Keratinocyte (primary cell): ENCODE results near the gene ZNF467. TPM values are rescaled to one million over a fixed set of nuclear protein-coding genes. Genes with fewer than 3 reads are reported as not detected.

ENCODE experiments used
- DNase-seq: peaks from one replicate; pipeline ENCODE4 v3.0.0-alpha.2; 2011; ENCODE audit warnings: low read depth, missing footprints, low spot score
- FAIRE-seq: peaks from 2 replicates; lab custom pipeline; 2011; peaks lifted over from hg19 to GRCh38; lab: Jason Lieb, UNC
- H2AFZ ChIP-seq: 2 replicates; pipeline ENCODE4 v1.6.0; 2012; ENCODE audit warnings: low read length, control low read depth, inconsistent platforms; ENCODE audit not compliant: control insufficient read depth
- H3K27ac ChIP-seq: 2 replicates; pipeline ENCODE4 v1.5.1; 2011; ENCODE audit warnings: low read length; ENCODE audit not compliant: control insufficient read depth, insufficient read depth
- H3K27me3 ChIP-seq: 3 replicates; pipeline ENCODE4 v1.6.0; 2011; ENCODE audit warnings: low read length; ENCODE audit not compliant: control insufficient read depth, insufficient read depth; ENCODE audit errors: extremely low read depth
- H3K36me3 ChIP-seq, 2 experiments: 2 replicates in 1 of 2; 3 replicates in 1 of 2; pipeline ENCODE4 v1.5.1; 2011; ENCODE audit warnings: low read length in 2 of 2, mild to moderate bottlenecking in 1 of 2; ENCODE audit not compliant: control insufficient read depth in 2 of 2, insufficient read depth in 2 of 2; ENCODE audit errors: extremely low read depth in 1 of 2
- H3K4me1 ChIP-seq: 3 replicates; pipeline ENCODE4 v1.5.1; 2011; ENCODE audit warnings: low read length; ENCODE audit not compliant: control insufficient read depth, insufficient read depth; ENCODE audit errors: extremely low read depth
- H3K4me2 ChIP-seq: 3 replicates; pipeline ENCODE4 v1.6.0; 2011; ENCODE audit warnings: low read depth, low read length; ENCODE audit not compliant: control insufficient read depth, insufficient read depth; ENCODE audit errors: extremely low read depth
- H3K4me3 ChIP-seq, 3 experiments: fragments of 200-600 bp in 1 of 3; sonication (generic) in 1 of 3; 2 replicates in 2 of 3; 3 replicates in 1 of 3; pipeline ENCODE4 v1.5.1; 2011 to 2016; ENCODE audit warnings: low read length in 3 of 3, mild to moderate bottlenecking in 3 of 3, control low read depth in 2 of 3, inconsistent platforms in 1 of 3, low read depth in 1 of 3, mixed read lengths in 1 of 3, mixed run types in 1 of 3, moderate library complexity in 1 of 3; ENCODE audit not compliant: control insufficient read depth in 2 of 3, insufficient read depth in 2 of 3; ENCODE audit errors: extremely low read depth in 1 of 3
- H3K79me2 ChIP-seq: 2 replicates; pipeline ENCODE4 v1.6.0; 2012; ENCODE audit warnings: low read length; ENCODE audit not compliant: control insufficient read depth, insufficient read depth
- H3K9ac ChIP-seq: 3 replicates; pipeline ENCODE4 v1.6.0; 2011; ENCODE audit warnings: low read length; ENCODE audit not compliant: control insufficient read depth, insufficient read depth; ENCODE audit errors: extremely low read depth
- H3K9me1 ChIP-seq: 3 replicates; pipeline ENCODE4 v1.6.0; 2011; ENCODE audit warnings: low read length; ENCODE audit not compliant: control insufficient read depth, insufficient read depth; ENCODE audit errors: extremely low read depth
- H3K9me3 ChIP-seq: 2 replicates; pipeline ENCODE4 v1.5.1; 2012; ENCODE audit warnings: low read depth, low read length; ENCODE audit not compliant: control insufficient read depth
- H4K20me1 ChIP-seq: 3 replicates; pipeline ENCODE4 v1.6.0; 2011; ENCODE audit warnings: low read length; ENCODE audit not compliant: control insufficient read depth, insufficient read depth; ENCODE audit errors: extremely low read depth
- EZH2 ChIP-seq: IDR thresholded peaks from one replicate; pipeline ENCODE4 v1.6.1; 2012; ENCODE audit warnings: inconsistent platforms, mild to moderate bottlenecking, low read length, moderate library complexity
- dilution Hi-C: fragments of 300-500 bp; cut with MboI; formaldehyde crosslinking; loops from one replicate; pipeline ENCODE4 v1.7.0; 2020; ENCODE audit warnings: low sequenced_read_pairs; ENCODE audit not compliant: extremely low pct_ligation_motif_present
- polyA plus RNA-seq, 5 experiments: library from polyadenylated mRNA; depleted of rRNA in 3 of 5; stranded (reverse) in 3 of 5; stranded (forward) in 1 of 5; unstranded in 1 of 5; fragments of >200 nt; gene quantifications; 1 replicate in 1 of 5; 2 replicates in 3 of 5; 3 replicates in 1 of 5; pipeline versions ENCODE4 v1.2.1 to v1.2.3, GENCODE V29; 2011 to 2012; ENCODE audit warnings: missing spikeins in 2 of 5, low read depth in 1 of 5, low replicate concordance in 1 of 5
- TF ChIP-seq, protein P1 (sequence below), 3 experiments: IDR thresholded peaks in 1 of 3; conservative IDR thresholded peaks in 1 of 3; optimal IDR thresholded peaks in 1 of 3; 2 replicates in 2 of 3; 3 replicates in 1 of 3; pipeline versions ENCODE3 to v1.5.1; 2011; ENCODE audit warnings: low read length in 3 of 3, mild to moderate bottlenecking in 3 of 3, moderate library complexity in 2 of 3, control low read depth in 1 of 3, inconsistent platforms in 1 of 3; ENCODE audit not compliant: insufficient read depth in 2 of 3; ENCODE audit errors: extremely low read depth in 1 of 3

Gene ZNF467
- polyA plus RNA-seq, 1 donor (not counting 4 experiments of a cell fraction or from before 2014, with no cell fraction given): 0.31 TPM

DNA sequence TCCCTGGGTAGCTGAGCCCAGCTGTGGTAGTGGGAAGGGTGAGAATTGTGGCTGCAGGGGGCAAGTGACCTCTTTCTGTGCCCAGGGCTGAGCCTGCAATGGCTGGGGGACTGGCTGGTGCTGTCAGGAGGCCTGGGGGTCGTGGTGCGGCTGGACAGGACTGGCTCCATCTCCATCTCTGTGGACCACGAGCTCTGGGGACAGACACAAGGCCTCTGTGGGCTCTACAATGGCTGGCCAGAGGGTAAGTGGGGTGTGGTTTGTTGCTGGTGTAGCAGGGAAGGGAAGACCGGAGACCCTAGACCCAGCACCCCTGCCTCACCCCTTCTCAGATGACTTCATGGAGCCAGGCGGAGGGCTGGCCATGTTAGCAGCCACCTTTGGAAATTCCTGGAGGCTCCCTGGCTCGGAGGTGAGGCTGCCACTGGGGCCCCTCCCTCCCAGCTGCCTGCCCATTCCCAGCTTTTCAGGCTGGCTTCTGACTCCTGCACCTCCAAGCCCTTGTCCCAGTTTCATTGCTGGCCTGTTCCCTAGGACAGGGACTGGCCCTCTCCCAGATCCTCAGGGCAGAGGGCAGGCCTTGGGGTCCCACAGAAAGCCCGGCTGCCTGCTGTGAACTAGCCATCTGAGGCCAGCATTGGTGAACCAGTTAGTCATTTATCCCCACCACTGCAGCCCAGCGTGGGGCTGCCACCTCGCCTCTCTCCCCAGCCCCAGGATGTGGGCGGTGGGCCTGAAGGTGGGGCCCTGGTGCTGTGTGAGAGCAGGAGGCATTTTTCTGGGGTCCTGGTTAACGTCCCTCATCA lies 5.5 kb upstream of the ZNF467 start:
- dilution Hi-C loops: no loop called here
- H3K9me1 ChIP-seq: no peaks in the 10 kb centered on the region
- no peak overlapping the region for H3K9ac ChIP-seq
- H3K9me3 ChIP-seq: no peaks in the 10 kb centered on the region
- peaks cover 36% of the 10 kb centered on the region for H3K27me3 ChIP-seq
- TF ChIP-seq EZH2: no peak
- TF ChIP-seq, protein P1, sequence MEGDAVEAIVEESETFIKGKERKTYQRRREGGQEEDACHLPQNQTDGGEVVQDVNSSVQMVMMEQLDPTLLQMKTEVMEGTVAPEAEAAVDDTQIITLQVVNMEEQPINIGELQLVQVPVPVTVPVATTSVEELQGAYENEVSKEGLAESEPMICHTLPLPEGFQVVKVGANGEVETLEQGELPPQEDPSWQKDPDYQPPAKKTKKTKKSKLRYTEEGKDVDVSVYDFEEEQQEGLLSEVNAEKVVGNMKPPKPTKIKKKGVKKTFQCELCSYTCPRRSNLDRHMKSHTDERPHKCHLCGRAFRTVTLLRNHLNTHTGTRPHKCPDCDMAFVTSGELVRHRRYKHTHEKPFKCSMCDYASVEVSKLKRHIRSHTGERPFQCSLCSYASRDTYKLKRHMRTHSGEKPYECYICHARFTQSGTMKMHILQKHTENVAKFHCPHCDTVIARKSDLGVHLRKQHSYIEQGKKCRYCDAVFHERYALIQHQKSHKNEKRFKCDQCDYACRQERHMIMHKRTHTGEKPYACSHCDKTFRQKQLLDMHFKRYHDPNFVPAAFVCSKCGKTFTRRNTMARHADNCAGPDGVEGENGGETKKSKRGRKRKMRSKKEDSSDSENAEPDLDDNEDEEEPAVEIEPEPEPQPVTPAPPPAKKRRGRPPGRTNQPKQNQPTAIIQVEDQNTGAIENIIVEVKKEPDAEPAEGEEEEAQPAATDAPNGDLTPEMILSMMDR (optimal IDR thresholded peaks at IDR 0.05 in 1 of 3, IDR thresholded peaks at IDR 0.05 in 1 of 3, conservative IDR thresholded peaks at IDR 0.05 in 1 of 3; ENCODE audit: extremely low read depth in 1 of 3, insufficient read depth in 2 of 3, low read length in 3 of 3): no peak
- H2AFZ ChIP-seq: no peak overlapping the region
- H3K27ac ChIP-seq: no peak overlapping the region
- no peaks in the 10 kb centered on the region for H3K36me3 ChIP-seq
- FAIRE-seq: no peak
- no peaks in the 10 kb centered on the region for H3K79me2 ChIP-seq
- H3K4me1 ChIP-seq: peaks cover 2% of the 10 kb centered on the region
- no peak overlapping the region for H3K4me3 ChIP-seq
- no peak overlapping the region for H3K4me2 ChIP-seq
- no peak for DNase-seq
- no peaks in the 10 kb centered on the region for H4K20me1 ChIP-seq

DNA sequence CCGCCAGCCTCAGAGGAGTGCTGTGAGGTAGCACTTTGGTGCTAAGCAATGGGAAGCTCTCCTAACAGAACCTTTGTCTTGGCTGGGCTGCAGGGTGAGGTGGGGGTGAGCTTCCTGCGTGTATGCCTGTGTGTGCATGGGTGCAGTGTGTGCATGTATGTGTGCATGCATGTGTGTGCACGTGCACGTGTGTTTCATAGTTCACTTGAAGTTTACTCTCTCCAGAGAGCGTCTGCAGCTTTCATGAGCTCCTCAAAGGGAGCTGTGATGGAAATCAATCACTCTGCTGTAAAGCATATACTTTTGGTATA lies 4.9 kb upstream of the ZNF467 start:
- Histone ChIP-seq H3K27ac (no peak overlapping the region), H2AFZ (no peak overlapping the region), H3K79me2 (no peaks in the 10 kb centered on the region), H3K4me1 (peaks cover 2% of the 10 kb centered on the region), H3K27me3 (peaks cover 36% of the 10 kb centered on the region), H3K9me3 (no peaks in the 10 kb centered on the region), H3K9ac (no peak overlapping the region), H3K4me2 (no peak overlapping the region), H3K4me3 (no peak overlapping the region), H3K9me1 (no peaks in the 10 kb centered on the region), H3K36me3 (no peaks in the 10 kb centered on the region), H4K20me1 (no peaks in the 10 kb centered on the region)
- FAIRE-seq (no peak), DNase-seq (no peak)
- dilution Hi-C loops: no loop called here
- no peak for TF ChIP-seq EZH2
